HG02623 (cell line): ENCODE measurements around the gene COL2A1.

Experiments used
- ATAC-seq: cut with Tn5 transposase; IDR thresholded peaks from one replicate; pipeline ENCODE4 v1.9.1; 2021; ENCODE audit warnings: moderate library complexity; ENCODE audit not compliant: unreplicated experiment

COL2A1 gene

DNA sequence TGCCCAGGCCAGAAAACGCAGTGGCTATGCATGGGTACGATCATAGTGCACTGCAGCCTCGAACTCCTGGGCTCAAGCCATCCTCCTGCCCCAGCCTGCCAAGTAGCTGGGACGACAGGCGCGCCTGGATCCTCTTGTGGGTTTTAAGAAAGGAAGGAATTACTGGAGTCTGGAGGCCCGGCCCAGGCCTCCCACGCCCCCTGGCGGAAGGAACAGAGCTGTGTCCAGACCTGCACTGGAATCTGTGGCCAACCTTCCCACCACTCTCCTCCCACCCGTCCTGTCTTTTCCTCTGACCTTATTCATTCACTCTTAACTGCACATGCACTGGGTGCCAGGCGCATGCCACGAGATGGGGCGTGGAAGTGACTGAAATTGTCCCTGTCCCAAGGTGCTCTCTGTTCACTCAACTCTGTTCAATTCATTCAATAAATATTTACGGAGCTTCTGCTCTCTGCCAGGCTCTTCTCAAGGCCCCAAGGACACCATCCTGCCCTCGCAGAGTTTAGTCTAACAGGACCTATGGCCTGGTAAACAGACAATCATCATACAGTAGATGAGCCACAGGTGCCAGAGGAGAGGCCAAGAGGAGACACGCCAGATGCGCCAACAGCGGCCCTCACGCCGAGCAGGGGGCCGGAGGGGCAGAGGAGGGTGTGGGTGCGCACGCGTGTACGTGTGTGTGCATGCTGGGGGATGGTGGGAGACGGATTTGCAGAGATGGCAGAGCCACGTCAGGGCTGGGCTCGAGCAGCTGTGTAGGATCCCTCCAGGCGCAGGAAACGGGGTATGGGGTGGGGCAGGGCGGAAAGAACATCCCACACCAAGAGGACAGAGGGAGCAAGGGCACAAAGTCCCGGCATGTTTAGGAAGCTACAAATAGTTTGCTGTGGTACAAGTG lies 54.6 kb downstream of the COL2A1 start:
- ATAC-seq: no peak

DNA sequence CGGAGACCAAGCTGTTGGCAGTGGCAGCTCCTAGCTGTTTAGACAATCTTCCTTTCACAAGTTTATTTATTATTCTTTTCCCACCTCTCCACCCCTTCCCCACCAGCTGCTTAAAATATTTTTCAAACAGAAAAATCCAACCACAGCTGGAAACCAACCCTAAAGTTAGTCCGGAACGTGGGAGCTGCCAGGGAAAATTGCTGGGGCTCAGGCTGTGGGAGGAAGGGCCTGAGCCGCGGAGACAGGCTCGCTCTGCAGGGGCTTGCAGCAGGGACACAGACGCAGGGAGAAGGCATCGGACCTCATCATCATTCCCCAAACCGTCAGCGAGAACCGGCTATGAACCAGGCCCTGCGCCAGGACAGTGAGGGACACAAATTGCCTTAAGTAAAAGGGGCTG lies 56.9 kb downstream of the COL2A1 start:
- ATAC-seq: no peak

- ATAC-seq: no peak
Measured at GRCh38 chr12:47946413-47947323, 57.6 kb downstream of the COL2A1 start.

DNA sequence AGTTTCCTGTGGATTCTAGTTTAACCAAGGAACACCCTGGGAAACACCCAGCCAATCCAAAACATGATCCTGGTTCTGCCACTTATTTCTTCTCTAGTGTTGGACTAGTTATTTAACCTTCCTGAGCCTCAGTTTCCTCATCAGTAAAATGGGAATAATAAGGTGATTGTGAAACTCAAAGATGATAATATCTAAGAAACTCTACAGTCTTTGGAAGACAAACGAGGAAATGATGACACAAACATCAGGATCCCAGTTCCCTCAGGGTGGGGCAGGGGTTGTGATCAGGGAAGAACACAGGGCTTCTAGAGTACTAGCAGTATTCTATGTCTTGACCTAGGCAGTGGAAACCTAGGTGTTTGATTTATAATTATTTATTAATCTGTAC lies 58.9 kb downstream of the COL2A1 start:
- ATAC-seq: no peak

DNA sequence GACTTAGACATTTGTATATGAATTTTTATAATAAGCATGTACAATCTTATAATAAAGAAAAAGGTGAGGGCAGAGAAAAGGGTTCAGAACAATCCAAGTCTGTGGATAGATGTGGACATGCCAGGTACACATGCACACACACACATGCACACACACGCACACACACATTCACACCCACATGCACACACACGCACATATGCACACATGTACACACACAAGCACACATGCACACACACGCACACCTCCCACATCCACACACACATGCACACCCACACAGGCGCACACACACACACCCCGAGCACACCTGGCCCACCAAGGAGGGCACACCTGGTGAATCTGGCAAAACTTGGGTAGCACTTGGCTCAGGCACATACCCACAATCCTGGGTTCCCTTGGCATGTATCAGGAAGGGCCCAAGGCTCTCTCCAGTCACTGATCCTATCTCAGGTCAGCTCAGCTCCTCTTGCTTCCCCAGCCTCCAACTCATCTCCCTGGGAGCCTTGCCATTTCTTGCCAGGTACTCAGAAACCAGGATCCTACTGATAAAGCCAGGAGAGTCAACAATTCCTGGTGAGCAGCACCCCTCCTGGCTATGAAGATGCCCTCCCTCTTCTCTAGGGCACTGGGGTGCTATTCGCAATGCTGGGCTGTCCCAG lies 59.5 kb downstream of the COL2A1 start:
- ATAC-seq: no peak

GRCh38 chr12:47943623-47944340 lies 60.5 kb downstream of the COL2A1 start:
- ATAC-seq: no peak

GRCh38 chr12:47942614-47943225 lies 61.6 kb downstream of the COL2A1 start:
- no peak for ATAC-seq

GRCh38 chr12:47941871-47942613 lies 62.2 kb downstream of the COL2A1 start:
- ATAC-seq: no peak

- ATAC-seq: no peak
Measured at GRCh38 chr12:47941475-47941780, 62.8 kb downstream of the COL2A1 start.

- ATAC-seq: no peak
Measured at GRCh38 chr12:47940773-47941474, 63.4 kb downstream of the COL2A1 start.

GRCh38 chr12:47939009-47939601 lies 65.2 kb downstream of the COL2A1 start:
- no peak for ATAC-seq

DNA sequence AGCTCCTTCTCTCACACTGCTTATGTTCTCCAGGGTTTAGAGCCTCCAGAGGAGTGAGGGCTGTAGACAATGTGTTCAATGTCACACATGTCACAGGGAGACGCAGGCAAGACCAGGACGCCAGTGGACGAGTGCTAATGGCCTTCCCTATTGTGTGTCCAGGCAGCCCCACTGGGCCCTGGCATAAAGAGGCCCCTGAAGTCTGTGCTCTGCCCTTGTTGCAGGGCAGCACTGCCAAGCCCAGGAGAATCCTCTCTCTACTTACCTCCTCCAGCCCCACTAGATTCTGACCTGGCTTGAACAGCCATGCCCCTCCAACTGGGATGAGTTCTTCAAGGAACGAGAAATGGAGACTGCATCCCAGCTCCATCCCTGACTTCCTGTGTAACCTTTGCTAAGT lies 65.7 kb downstream of the COL2A1 start:
- ATAC-seq: no peak

DNA sequence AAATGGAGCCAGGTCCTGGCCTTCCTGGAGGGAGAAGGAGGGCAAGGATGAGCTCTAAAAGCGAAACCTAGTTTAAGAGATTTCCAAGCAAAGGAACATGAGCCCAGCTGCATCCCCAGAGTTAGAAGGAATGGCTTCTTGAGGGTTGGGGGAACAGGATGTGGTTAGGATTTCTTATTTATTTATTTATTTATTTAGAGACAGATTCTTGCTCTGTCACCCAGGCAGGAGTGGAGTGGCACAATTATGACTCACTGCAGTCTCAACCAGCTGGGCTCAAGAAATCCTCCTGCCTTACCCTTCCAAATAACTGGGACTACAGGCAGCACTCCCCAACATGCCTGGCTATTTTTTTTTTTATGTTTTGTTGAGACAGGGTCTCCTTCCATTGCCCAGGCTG lies 66.2 kb downstream of the COL2A1 start:
- no peak for ATAC-seq

GRCh38 chr12:47935184-47935583 lies 69.1 kb downstream of the COL2A1 start:
- no peak for ATAC-seq

DNA sequence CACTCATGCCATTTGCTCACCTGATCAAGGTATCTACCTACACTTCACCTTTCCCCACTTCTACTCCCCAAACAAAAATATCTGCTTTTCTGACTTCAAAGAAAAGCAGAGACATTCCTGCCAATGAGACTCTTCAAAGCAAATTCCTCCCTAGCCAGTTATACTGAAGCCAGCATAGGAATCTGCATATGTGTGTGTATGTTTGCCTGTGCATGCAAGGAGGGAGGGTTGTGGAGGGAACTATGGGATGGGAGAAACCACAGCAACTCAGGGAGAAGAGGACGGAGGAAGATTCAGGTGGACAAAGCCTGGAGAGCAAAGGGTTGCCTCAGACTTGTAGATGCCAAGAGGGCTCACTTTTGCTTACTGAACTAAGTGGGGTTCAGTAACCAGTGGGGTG lies 73.1 kb downstream of the COL2A1 start:
- ATAC-seq: no peak

DNA sequence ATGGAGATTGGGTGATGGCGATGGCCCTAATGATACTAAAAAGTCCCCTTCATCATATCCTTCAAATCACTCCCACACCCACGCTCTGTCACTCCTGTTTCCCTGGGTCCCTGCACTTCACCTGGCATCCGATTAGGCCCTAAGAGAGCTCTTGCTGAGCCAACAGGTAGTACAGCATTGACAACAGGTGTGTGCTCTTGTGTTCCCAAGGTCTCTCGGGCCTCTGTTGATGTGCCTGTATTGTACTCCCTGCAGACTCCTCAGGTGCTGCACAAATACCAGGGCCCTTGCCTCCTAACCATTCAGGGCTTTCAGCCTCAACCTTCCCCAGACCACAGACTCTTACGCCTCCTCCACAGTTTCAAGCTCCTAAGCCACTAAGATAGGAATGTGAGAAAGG lies 73.6 kb downstream of the COL2A1 start:
- no peak for ATAC-seq

GRCh38 chr12:47927346-47927745 lies 76.9 kb downstream of the COL2A1 start:
- ATAC-seq: no peak
